Inflammatory macrophage treated with lipopolysaccharide for 4 hours (primary cell): Measurements from ENCODE around the gene IL36G.

Source experiments
- DNase-seq: peaks from one replicate; pipeline ENCODE4 v3.0.0-alpha.2; 2020

IL36G gene

GRCh38 chr2:113024764-113025163 is 47.0 kb downstream of the IL36G start:
- no peak for DNase-seq

GRCh38 chr2:113025737-113026136 is 47.9 kb downstream of the IL36G start:
- DNase-seq: peak; percentile 83

GRCh38 chr2:113027691-113028090 is 49.9 kb downstream of the IL36G start:
- DNase-seq: no peak

- peak; percentile 30 for DNase-seq
Observed at GRCh38 chr2:113028112-113028511, 50.3 kb downstream of the IL36G start.

GRCh38 chr2:113032737-113033136 is 54.9 kb downstream of the IL36G start:
- peak; percentile 49 for DNase-seq

- no peak for DNase-seq
Observed at GRCh38 chr2:113034016-113034415, 56.2 kb downstream of the IL36G start.
